ENCODE results near the gene FZD7.

Gene FZD7

DNA sequence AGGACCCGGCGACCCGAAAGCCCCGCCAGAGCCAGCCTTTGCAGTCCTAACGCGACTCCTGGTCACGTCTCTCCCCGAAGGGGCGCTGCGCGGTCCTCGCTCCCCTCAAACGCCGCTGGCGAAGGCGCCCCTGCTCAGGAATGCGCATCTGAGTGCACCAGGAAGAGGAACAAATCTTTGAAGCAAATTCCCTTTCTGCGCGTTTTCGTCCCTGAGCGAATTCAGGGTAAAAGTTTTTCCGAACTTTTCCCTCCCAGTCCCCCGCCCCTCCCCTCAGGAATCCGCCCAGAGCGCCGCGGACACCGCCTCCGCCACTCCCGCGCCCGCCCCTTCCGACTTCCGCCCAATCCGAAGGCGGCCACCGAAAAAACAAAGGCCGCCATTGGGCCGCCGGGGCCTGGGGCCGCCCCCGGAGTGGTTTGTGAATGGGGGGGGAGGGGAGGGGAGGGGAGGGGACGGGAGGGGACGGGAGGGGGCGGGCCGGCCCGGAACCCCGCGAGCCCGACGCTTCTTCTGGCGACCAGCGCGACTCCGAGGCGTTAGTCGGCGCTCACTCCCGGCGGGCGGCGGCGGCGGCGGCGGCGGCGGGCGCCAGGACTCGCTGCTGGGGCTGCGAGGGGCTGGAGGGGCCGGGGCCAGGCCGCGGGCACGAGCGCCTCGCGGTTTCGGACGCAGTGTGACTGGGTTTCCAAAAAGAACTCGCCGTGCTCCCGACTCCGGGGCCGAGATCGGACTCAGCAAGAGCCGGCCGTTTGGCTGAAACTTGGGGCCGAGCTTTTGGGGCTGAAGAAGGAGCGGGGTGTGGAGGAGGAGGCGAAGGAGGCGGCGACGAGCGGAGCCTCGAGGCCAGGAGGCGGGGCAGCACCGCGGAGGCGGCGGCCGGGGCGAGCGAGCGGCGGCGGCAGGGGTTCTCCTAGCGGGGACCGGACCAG, at the start of gene FZD7:
FZD7 (plus strand) TSS at position 539 of the 932 bp plus-strand sequence. CDS start 793 bp downstream, outside the sequence.
- DNase-seq: peak; percentile 74

- DNase-seq: no peak
Observed at GRCh38 chr2:201984333-201984732, 49.3 kb upstream of the FZD7 start.

- DNase-seq: no peak
Observed at GRCh38 chr2:201984800-201985525, 48.7 kb upstream of the FZD7 start.

DNA sequence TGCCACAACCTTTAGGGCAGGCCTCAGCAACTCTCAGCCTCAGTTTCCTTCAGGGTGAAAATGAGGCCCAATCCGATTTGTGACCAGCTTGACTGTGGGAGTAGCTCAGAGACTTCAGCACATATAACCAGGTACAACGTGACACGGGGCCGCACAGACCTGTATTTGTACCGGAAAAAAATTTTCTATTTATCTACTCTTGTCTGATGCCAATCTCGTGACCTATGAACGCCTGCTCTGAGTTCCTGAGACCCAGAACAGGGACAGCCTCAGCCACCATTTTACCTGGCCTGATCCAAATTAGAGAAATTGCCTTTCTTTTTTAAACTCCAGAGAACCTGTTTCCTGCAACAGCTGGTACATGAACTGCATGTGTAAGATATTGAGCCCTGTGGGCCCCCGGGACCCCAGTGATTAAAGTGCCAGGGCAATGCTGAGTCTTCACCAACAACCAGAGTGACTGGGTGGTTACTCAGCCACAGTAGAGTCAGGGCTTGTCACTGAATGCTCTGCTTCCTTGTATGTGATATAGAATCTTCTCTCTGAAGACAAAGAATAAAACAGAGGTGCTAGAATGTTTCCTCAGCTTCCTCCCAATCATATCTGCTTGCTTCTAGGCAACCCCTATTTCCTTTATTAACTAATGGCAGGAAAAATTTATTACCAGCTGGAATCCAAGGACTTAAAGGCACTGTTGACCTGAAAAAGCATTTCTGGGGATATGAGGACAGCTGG, 47.8 kb upstream of the FZD7 start:
- no peak for DNase-seq

DNA sequence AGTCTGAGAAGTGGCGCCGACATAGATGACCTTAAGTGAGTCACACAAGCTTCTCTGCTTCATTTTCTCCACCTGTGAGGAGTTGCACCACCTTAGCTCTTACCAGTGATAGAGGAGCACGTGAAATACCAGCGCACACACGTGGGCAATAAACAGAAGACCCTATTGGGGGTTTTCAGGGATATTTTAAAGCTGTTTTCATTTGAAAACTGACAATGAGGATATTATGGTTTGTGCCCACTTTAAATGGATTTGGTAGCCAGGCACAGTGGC, 47.3 kb upstream of the FZD7 start:
- no peak for DNase-seq

DNA sequence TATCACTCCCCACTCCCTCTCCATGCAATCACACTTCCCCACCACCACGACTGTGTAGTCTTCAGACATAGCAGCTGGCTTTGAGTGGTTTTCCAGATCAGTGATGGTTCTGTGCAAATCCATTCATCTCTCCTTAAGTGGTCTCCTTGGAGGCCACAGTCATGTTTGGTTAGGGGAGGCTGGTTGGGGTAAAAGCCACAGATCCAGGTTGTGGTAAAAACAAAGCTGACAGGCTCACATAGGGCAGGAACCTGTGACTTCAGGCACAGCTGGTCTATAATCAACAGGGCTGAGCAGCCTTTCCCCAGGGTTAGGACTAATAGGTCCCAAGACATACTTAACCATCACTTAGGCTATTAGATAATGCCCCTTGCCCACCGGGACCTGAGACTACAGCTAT, 46.2 kb upstream of the FZD7 start:
- no peak for DNase-seq

DNA sequence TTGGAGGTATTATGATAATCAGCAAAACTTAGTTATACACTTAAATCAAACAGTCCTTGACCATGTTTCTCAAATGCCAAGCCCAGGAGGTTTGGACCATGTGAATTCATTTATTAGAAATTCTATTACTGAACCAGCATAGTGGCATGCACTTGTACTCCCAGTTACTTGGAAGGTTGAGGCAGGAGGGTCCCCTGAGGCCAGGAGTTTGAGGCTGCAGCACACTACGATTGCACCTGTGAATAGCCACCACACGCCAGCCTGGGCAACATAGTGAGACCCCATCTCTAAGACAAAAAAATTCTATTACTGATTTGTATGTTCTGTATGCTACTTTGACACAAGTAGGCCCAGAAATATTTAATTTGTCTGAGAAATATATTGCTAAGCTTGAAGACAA, 43.6 kb upstream of the FZD7 start:
- no peak for DNase-seq

GRCh38 chr2:201992960-201993359, 40.7 kb upstream of the FZD7 start:
- DNase-seq: no peak

GRCh38 chr2:201994973-201995638, 38.5 kb upstream of the FZD7 start:
- no peak for DNase-seq

DNA sequence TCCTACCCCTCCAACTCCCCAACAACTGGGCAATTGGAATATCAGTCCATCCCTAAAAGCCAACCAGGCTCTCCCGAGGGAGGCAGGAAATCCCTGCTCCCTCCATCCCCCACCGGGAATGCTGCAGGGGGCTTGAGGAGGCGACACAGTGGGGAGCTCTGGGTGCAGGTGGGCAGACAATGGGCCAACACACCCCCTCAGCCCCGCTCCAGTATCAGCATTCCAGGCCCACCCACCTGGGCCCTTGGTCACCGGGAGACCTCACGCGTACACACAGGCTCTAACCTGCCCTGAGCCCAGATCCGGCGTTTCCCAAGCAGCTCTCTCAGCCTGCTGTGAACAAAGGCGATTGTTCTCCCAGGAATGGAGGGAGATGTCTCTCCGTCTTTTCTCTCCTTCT, 37.6 kb upstream of the FZD7 start:
- DNase-seq: no peak

GRCh38 chr2:201996679-201997314, 36.9 kb upstream of the FZD7 start:
- no peak for DNase-seq

GRCh38 chr2:201999279-201999678, 34.4 kb upstream of the FZD7 start:
- DNase-seq: no peak

GRCh38 chr2:202001826-202002225, 31.8 kb upstream of the FZD7 start:
- DNase-seq: no peak

- no peak for DNase-seq
Observed at GRCh38 chr2:202002381-202002780, 31.3 kb upstream of the FZD7 start.

DNA sequence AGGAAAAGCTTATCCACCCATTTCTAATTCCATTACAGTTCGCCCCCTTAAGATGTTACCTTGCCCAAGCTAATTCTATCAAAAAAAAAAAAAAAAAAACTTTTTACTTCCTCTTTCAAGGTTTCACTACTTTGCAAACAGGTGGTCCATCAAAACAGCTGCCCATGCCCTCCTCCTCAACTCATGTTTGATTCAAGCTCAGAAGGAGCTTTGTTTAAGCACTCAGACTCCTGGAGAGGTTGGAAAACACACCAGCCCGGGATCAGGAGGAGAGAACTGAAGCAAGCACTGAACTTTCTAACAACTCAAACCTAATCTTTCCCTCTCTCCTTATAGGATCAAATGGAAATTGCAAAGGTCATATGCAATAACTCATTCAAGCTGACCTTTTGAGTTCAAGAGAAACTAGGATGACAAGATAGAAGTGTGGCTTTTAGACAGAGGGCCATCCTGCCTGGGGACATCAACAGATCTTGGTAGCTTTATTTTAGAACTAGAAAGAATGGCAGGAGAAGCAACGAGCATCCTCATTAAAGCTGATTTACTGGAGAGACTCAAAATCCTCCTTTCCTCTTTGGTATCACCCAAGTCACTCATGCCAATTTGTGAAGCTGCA, 28.3 kb upstream of the FZD7 start:
- no peak for DNase-seq

DNA sequence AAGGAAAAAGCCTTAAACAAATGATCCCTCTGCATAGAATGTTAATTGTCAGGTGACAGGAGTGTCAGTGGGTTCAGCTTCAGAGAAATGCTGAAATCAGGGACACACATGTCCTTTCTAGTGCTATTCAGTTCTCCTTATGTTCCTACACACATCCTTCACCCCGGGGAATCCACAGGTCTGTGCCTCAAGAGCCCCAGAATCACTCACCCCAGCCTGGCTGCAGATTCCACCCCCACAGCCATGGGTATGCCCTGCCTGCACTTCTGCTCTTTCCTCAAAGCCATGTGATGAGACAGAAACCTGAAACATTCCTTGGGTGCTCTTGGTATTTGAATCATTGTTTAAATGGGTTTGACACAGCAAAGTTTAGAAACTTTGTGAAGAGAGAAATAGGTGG, 27.4 kb upstream of the FZD7 start:
- no peak for DNase-seq

GRCh38 chr2:202007015-202007982, 26.4 kb upstream of the FZD7 start:
- no peak for DNase-seq

DNA sequence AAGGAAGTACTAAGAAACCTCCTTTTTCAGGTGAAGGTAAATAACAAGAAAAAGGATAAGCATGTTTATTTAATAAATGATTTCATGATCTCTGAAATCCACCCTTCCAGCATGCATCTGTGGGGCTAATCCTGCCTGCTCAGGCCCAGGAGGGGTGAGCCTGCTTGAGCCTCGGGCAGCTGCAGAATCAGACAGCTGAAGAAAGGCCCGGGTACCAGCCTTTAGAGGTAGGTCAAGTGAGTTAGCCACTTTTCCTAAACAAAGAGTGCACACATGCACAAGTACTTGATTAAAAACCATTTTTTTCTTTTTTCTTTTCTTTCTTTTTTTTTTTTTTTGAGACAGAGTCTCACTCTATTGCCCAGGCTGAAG, 25.7 kb upstream of the FZD7 start:
- DNase-seq: no peak

DNA sequence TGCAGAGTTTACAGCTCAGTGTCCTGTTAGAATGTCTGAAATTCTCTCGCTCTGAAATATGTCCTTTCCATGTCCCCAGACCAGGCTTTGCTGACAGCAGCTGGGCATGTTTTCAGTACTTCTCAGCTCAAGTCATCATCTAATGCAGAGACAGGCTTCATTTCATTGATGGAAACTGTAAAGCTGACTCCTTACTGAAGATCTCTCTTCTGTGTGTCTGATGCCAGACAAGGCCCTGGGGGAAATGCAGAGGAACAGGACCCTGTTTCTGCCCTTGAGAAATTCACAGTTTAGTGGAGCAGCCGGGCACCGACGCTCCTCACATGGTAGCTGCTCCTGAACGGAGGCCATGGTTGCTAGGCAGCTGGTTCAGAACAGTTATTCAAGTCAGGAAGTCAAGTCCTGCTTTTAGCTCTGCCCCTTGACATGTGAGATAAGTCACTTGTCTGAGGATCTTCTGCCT, 24.6 kb upstream of the FZD7 start:
- DNase-seq: no peak

- DNase-seq: no peak
Observed at GRCh38 chr2:202009581-202009980, 24.1 kb upstream of the FZD7 start.

DNA sequence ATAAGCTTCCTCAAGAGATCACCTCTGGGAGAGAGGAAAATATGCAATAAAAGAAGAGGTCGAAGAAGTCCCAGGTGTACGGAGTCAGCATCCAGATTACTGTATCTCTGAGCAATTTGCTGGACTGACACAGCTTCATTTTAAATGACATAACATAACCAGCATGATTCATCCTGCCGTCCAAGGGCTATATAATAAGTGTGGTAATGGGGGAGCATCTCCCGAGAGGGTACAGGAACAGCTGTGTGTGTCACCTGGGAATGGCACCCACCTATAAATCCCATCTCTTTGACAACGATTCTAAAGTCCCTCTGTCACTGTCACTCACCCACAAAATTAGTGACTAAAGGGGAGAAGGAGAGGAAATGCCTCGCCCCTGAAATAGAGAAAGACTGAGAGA, 19.3 kb upstream of the FZD7 start:
- no peak for DNase-seq
